SHP77 (cell line): ENCODE data around the gene POFUT2.

ENCODE experiments used
- DNase-seq, 2 experiments: peaks; one replicate each; lab custom pipeline; 2025; lab: John Stamatoyannopoulos, UW

POFUT2 gene

GRCh38 chr21:45297329-45297728, 9.6 kb upstream of the POFUT2 start:
- no peak for DNase-seq

DNA sequence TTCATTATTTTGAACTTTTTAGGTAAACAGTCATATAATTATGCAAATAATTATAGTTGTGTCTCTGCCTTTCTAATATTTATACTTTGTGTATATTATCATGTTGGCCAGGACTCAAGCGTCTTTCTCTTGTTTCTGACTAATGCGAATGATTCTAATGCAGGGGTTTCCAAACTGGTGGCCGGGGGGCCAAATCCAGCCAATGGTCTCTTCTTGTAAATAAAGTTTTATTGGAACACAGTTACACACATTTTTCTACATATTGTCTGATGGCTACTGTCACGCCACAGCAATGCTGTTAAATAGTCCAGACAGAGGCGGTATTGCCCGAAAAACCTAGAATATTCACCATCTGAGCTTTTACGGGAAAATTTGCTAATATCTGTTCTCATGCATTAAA, 8.9 kb upstream of the POFUT2 start:
- no peak for DNase-seq

DNA sequence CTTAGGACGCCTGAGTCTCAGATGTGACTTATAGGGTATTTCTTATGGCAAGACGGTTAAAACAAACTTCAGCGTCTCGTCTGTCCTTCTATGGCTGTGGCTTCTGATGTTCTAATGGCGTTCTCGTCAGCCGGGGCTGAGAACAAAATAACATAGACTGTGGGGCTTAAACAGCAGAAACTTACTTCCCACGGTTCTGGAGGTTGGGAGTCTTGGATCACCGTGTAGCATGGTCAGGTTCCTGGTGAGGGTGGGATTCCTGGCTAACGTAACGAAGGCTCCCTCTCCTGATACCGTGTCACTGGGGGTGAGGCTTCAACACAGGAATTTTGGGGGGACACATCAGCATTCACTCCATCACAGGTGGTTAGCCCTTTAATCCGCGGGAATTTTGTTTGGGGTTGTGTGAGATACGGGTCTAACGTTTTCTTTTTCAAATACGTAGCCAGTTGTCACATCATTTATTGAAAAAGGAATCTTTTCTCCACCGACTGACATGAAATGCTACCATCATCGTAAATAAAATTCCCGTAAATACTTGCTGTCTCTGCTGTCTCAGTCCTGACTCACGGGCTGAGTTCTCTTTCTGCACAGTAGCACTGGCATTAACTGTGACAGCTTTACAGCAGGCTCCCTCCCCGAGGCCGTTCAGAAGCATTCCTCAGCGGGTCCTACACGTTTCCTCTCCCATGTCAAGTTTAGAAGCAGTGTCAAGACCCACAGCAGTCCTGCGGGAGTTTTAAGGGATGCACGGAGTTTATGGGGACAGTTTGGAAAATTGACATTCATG, 8.1 kb upstream of the POFUT2 start:
- DNase-seq = no peak

DNA sequence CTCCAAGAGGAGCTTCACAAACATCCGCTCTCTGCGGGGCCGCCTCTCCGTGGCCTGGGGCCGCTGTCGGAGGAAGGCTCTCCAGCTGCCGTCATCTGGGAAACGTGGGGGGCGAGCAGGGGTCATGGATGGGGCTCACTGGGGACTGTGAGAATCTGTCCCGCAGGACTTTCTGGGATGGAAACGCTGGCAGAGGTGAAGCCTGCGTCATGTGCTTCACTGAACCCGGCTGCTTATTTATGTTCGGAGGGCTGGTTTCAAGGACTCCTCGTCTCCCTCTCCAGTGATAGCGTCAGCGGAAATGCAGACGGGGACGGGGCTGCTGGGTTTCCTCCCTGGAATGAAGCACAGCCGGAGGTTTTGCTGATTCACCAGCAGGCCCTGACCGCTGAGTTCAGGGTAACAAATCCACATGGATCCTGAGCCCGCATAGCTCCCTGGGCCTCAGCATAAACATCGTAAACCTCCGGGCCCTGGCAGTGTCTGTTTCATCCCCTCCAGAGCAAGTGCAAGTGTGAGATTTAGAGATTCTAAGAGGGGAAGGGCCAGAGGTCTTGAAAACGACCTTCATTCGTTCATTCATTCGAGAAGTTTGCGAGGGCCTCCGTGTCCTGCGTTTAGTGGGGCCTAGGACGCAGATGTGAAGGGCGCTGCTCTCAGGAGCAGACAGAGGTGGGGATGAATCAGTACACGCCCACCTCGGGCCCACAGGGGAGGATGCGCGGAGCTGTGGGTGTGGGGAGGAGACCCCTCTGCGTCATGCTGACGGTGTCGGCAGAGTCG, 7.0 kb upstream of the POFUT2 start:
- DNase-seq = peak; percentile 29 to 39

GRCh38 chr21:45293726-45294401, 6.2 kb upstream of the POFUT2 start:
- DNase-seq = no peak

DNA sequence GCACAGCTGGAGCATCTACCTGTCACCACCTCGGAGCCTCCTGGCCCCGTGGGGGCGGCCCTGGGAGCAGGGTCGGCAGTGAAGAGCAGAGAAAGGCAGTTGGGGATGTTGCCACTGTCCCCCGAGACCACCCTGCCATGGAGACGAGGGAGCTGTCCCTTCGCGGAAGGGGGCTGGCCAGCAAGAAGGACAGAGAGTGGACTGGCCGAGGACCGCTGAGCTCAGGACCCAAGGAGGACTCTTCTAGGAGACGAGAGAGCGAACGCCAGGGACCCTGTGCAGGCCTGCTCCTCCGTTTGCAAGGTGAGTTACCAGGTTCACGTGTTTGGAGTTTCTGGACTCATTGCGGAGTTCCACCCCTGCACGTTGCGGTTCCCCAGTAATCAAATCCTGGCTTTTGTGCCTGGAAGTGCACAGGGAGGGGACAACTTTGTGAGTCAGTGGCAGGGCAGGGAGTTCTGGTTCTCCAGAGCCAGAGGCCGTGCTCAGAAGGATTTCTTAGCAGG, 5.6 kb upstream of the POFUT2 start:
- no peak for DNase-seq

DNA sequence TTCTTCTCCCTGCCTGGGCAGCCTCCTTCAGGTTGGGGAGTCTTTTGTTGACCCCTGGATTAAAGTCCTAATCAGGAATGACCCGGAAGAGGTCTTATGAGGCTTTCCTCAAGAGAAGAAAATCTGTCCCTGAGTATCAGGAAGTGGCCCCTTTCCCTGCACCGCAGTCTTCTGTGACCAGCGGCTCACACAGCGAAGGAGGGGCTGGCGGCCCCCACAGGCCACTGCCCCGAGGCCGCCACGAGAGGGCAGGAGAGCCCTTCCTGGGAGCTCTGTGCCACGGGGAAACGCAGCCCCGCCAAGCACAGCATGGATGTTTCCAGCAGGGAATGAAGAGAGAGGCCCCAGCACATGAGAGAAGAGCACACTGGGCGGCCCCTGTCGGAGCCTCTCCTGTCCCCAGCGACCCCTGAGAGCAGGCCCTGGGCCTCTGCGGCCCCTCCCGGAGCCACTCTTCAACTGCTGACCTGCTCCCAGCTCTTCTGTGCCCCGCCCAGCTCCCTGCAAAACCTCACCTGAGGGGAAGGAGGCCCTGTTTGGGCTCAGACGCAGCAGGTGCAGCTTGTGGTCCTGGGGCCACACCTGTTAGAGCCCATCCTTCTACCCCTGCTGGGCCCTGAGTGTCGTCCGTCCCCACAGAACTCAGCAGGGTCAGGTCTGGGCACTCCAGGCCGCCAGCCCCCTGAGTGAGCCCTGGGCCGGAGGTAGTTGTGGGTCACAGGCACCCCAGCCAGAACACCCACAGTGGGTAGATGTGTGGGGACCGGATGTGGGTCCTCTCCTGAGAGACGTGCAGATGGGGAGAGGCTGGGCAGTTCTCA, 4.9 kb upstream of the POFUT2 start:
- DNase-seq = peak; percentile 71 to 77

DNA sequence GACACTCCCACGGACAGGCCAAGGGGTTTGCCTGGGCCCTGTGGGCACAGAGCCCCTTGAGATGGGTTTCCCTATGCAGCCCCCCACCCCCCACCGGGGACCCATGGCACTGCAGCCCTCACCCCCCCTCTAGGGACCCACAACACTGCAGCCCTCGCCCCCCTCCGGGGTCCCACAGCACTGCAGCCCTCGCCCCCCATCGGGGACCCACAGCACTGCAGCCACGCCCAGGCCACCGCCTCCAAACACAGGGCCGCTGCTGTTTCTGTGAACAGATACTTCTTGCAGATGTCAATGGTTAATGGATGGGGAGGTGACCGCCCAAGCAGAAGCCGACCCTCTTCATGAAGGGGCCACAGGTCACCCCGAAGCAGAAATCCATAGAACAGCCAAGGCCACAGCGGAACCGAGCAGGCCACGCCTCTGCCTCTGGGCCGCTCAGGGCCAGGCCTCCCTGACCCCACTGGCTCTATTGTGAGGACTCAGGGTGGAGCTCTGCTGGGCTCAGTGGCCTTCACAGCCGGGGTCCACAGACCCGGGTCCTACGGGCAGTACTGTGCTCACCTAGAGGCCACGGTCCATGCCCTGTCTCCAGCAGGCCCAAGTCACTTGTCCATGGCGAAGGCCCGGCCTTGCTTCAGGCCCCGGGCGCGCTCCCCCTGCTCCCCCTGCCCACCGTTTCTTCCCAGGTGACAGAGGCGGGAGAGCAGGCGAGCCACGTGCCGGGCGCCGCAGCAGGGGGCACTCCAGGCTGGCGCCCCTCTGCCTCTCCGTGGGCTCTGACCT, 4.1 kb upstream of the POFUT2 start:
- DNase-seq = no peak

DNA sequence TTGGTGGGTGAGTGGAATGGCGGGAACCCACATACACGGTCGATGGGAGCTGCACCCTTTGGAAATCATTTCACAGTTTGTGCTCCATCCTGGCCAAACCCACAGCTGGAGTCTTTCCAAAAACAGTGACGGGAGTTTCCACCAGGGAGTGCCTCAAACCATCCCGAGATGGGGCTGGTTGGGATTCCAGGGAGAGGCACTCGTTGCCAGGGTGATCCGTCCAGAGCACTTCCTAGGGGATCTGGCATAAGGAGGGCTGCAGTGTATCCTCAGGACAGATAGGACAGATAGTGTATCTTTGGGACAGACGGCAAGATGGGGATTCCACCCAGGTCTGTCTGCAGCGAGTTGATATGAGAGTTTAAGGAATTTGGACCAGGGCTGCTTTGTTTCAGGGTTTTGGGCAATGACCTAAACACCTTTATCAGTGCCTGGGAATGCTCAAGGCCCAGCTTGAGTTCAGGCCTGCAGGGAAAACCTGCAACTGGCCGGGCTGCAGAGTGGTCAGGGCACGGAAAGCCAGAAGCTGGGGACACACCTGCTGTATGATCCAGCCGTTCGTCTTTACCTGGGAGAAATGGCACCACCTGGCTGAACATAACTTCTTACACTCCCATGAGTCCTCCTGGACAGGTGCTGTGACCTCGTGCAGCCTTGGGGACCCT, 3.4 kb upstream of the POFUT2 start:
- DNase-seq = no peak

- no peak for DNase-seq
These were observed 2.2 kb upstream of the POFUT2 start for GRCh38 chr21:45289655-45290515.

DNA sequence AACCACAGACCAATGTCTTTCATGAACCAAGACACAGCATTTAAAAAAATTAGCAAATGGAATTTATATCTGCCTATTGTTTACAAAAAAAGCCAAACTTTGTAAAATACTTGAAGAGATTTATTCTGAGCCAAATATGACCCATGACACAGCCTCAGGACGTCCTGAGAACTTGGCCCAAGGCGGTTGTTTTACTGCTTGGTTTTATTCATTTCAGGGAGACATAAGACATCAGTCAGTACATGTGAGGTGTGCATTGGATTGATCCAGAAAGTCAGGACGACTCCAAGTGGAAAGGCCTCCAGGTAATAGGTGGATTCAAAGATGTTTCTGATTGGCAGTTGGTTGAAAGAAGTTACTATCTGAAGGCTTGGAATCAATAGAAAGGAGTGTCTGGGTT, 1.4 kb upstream of the POFUT2 start:
- no peak for DNase-seq

DNA sequence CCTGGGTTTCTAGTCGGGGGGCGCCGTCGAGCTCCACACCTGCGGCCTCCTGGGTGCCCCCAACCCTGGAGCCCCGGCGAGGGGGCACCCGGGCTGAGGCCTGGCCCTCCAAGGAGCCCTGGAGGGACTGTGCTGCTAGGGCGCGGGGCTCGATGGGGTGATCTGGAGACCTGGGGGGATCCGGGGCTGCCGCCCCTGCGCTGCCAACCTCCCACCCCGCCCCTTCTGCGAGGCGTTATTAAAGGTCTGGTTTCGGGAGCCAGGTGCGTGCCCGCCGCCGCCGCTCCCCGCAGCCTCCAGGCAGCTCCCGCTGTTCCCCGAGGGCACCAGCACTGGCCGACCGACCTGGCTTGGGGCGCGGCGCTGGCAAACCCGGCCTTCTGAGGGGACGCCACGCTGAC, 746 bp upstream of the POFUT2 start:
- no peak for DNase-seq

DNA sequence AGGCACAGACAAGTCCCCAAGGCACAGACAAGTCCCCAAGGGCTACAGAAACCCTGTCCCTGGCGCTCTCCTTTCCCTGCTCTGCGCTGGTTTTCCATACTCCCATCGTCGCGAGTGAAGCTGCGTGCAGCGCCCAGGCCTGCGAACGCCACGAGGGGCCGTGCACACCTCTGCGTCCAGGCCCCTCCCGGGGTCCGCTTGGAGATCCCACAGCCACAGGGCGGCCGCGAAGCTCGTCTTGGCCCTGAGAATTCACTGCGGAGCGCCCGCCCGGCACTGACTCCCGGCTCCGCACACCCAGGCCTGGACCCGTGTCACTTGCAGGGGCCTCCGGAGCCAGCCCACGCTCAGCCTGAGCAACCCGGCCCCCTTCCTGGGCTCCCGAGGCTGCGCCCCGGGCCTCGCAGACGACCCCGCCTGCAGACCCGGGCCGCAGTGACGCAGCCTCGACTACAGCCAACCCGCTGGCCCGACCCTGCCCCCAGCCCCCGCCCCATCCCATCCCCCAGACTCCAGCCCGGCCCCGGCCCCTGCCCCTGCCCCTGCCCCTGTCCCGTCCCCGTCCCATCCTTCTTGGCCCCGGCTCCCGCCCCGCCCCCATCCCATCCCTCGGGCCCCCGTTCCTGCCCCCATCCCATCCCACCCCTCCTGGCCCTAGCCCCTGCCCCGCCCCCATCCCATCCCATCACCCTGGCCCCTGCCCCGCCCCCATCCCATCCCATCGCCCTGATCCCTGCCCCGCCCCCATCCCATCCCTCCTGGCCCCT, 841 bp downstream of the POFUT2 start:
- no peak for DNase-seq

GRCh38 chr21:45285266-45285931, 2.3 kb downstream of the POFUT2 start:
- DNase-seq = no peak

- DNase-seq = no peak
These were observed 3.3 kb downstream of the POFUT2 start for GRCh38 chr21:45284456-45284741.

GRCh38 chr21:45283611-45284455, 3.9 kb downstream of the POFUT2 start:
- DNase-seq = no peak

DNA sequence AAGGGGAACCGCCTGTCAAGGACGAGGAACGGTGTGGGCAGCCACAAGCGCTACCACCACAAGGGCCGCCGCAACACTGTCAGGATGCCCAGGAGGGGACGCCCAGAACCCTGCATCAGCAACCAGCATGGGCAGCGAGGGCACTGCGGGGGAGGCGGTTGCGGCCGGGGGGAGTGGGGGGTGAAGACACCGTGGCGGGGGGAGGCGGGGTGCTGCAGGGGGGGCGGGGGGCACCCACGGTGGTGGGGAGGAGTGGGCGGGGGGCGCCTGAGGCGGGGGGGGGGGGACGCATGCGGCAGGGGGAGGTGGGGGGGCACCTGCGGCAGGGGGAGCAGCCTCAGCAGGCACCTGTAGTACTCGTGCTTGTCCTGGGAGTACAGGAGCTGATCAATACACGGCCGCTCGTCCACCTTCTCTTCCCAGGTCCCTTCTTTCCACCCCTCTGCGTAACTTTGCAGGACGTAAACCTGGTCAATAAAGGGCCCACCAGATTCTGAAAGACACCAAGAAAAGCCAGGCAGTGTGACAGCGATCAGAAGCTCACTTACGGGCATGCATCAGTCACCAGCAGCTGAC, 4.6 kb downstream of the POFUT2 start:
- DNase-seq = no peak
